GM23338 (cell line): ENCODE measurements around the gene SUMO4. TPM values are rescaled to one million over a fixed set of nuclear protein-coding genes. Genes with fewer than 3 reads are reported as not detected.

Experiments
- ATAC-seq: fragments of 200-7000 bp; cut with Tn5 transposase; 3 replicates; pipeline ENCODE4 v1.9.1; 2020
- DNase-seq: peaks from one replicate; pipeline ENCODE4 v3.0.0-alpha.2; 2015; ENCODE audit warnings: low spot score
- H2AFZ ChIP-seq: fragments of 200-600 bp; sonication (generic); 2 replicates; pipeline ENCODE4 v1.8.0; 2016; ENCODE audit warnings: antibody characterized with exemption, mild to moderate bottlenecking, moderate library complexity
- H3F3A ChIP-seq: fragments of 200-600 bp; sonication (generic); replicated peaks from 2 replicates; pipeline ENCODE4 v1.8.0; 2017; ENCODE audit warnings: antibody characterized with exemption, mixed run types, low read depth
- H3K27ac ChIP-seq: fragments of 200-600 bp; sonication (generic); 2 replicates; pipeline ENCODE4 v1.6.1; 2016; ENCODE audit warnings: low read depth
- H3K27me3 ChIP-seq: fragments of 200-600 bp; sonication (generic); 2 replicates; pipeline ENCODE4 v1.8.0; 2016; ENCODE audit warnings: mild to moderate bottlenecking, mixed run types, moderate library complexity; ENCODE audit not compliant: insufficient read depth
- H3K36me3 ChIP-seq: fragments of 200-600 bp; sonication (generic); 2 replicates; pipeline ENCODE4 v1.8.0; 2016; ENCODE audit warnings: mild to moderate bottlenecking; ENCODE audit not compliant: insufficient read depth
- H3K4me1 ChIP-seq: fragments of 200-600 bp; sonication (generic); 2 replicates; pipeline ENCODE4 v1.8.0; 2016; ENCODE audit warnings: mild to moderate bottlenecking, moderate library complexity; ENCODE audit not compliant: insufficient read depth
- H3K4me2 ChIP-seq: fragments of 200-600 bp; sonication (generic); 2 replicates; pipeline ENCODE4 v1.7.1; 2017; ENCODE audit warnings: mixed run types
- H3K4me3 ChIP-seq: fragments of 200-600 bp; sonication (generic); 2 replicates; pipeline ENCODE4 v1.6.1; 2016; ENCODE audit warnings: mixed run types
- H3K79me2 ChIP-seq: fragments of 200-600 bp; sonication (generic); replicated peaks from 2 replicates; pipeline ENCODE4 v1.8.0; 2017; ENCODE audit warnings: mild to moderate bottlenecking; ENCODE audit not compliant: insufficient read depth
- H3K9me2 ChIP-seq: fragments of 200-600 bp; sonication (generic); 2 replicates; pipeline ENCODE4 v1.8.0; 2017; ENCODE audit not compliant: insufficient read depth
- H4K20me1 ChIP-seq: fragments of 200-600 bp; sonication (generic); replicated peaks from 2 replicates; pipeline ENCODE4 v1.8.0; 2017; ENCODE audit warnings: mild to moderate bottlenecking; ENCODE audit not compliant: insufficient read depth
- H3K27ac Mint-ChIP-seq: 2 replicates; pipeline ENCODE4 v1.8.0; 2020; ENCODE audit warnings: inconsistent platforms, mild to moderate bottlenecking, moderate library complexity, mixed read lengths
- H3K27me3 Mint-ChIP-seq: 3 replicates; pipeline ENCODE4 v1.8.0; 2022; ENCODE audit warnings: low read depth, mild to moderate bottlenecking, moderate library complexity, mixed read lengths, inconsistent platforms; ENCODE audit not compliant: insufficient read depth, poor library complexity
- H3K36me3 Mint-ChIP-seq: 3 replicates; pipeline ENCODE4 v1.8.0; 2021; ENCODE audit warnings: low read depth, mild to moderate bottlenecking, inconsistent platforms, moderate library complexity, mixed read lengths
- H3K4me1 Mint-ChIP-seq: 3 replicates; pipeline ENCODE4 v1.8.0; 2020; ENCODE audit warnings: mild to moderate bottlenecking, inconsistent platforms, mixed read lengths
- H3K4me3 Mint-ChIP-seq: 3 replicates; pipeline ENCODE4 v1.8.0; 2021; ENCODE audit warnings: moderate library complexity, mild to moderate bottlenecking, inconsistent platforms, mixed read lengths
- H3K9me3 Mint-ChIP-seq: 3 replicates; pipeline ENCODE4 v1.8.0; 2020; ENCODE audit warnings: moderate library complexity, mild to moderate bottlenecking, inconsistent platforms, mixed read lengths
- CREB1 ChIP-seq: fragments of 250-450 bp; sonication (Bioruptor Pico); IDR thresholded peaks from 2 replicates; pipeline ENCODE4 v1.5.0; 2020; ENCODE audit warnings: low read depth, mild to moderate bottlenecking, moderate library complexity
- EZH2 ChIP-seq: fragments of 200-600 bp; sonication (generic); IDR thresholded peaks from one replicate; pipeline ENCODE4 v1.8.0; 2017; ENCODE audit warnings: antibody characterized with exemption, mild to moderate bottlenecking, low read depth; ENCODE audit not compliant: unreplicated experiment
- EZH2phosphoT487 ChIP-seq: fragments of 200-600 bp; sonication (generic); IDR thresholded peaks from one replicate; pipeline ENCODE4 v1.8.1; 2018; ENCODE audit warnings: antibody characterized with exemption; ENCODE audit not compliant: unreplicated experiment
- JUNB ChIP-seq: IDR thresholded peaks from one replicate; pipeline ENCODE4 v1.6.1; 2016; ENCODE audit warnings: antibody characterized with exemption; ENCODE audit not compliant: unreplicated experiment
- NANOG ChIP-seq: IDR thresholded peaks from 2 replicates; pipeline ENCODE4 v1.6.1; 2016; ENCODE audit warnings: antibody characterized with exemption, borderline replicate concordance
- POLR2AphosphoS5 ChIP-seq: IDR thresholded peaks from 2 replicates; pipeline ENCODE4 v1.6.1; 2016; ENCODE audit warnings: antibody characterized with exemption, low read depth
- STAT1 ChIP-seq: IDR thresholded peaks from one replicate; pipeline ENCODE4 v1.6.1; 2016; ENCODE audit warnings: antibody characterized with exemption; ENCODE audit not compliant: unreplicated experiment
- ZNF114 ChIP-seq: fragments of 250-450 bp; sonication (Bioruptor Pico); IDR thresholded peaks from 2 replicates; pipeline ENCODE4 v1.5.0; 2020; ENCODE audit warnings: mild to moderate bottlenecking, moderate library complexity
- polyA plus RNA-seq: library from polyadenylated mRNA; unstranded; fragments of >200 nt; fragmentation: Nextera tagmentation; extraction: Ambion mirVana; gene quantifications from 2 replicates; pipeline ENCODE4 v1.2.1, GENCODE V29; 2016
- total RNA-seq: library from RNA; depleted of rRNA; stranded (reverse); fragments of >200 nt; shearing (Covaris generic); gene quantifications from 2 replicates; pipeline ENCODE4 v1.2.3, GENCODE V29; 2014
- TF ChIP-seq, protein P1 (sequence below), 2 experiments: fragments of 200-600 bp in 1 of 2; sonication (generic) in 1 of 2; conservative IDR thresholded peaks; 2 replicates each; pipeline versions ENCODE4 v1.5.1 to v1.6.1; 2016 to 2017; ENCODE audit warnings: antibody characterized with exemption in 2 of 2, low read depth in 2 of 2, mild to moderate bottlenecking in 2 of 2, moderate library complexity in 1 of 2
- TF ChIP-seq, protein P2 (sequence below): IDR thresholded peaks from 2 replicates; pipeline ENCODE4 v1.6.1; 2016; ENCODE audit warnings: antibody characterized with exemption
- TF ChIP-seq, protein P3 (sequence below): fragments of 250-450 bp; sonication (Bioruptor Pico); IDR thresholded peaks from 2 replicates; pipeline ENCODE4 v1.5.0; 2020; ENCODE audit warnings: mild to moderate bottlenecking, moderate library complexity

The SUMO4 gene
- total and polyA plus RNA-seq, 2 experiments from 2014 or later, result 1.9 to 2.1 TPM

DNA sequence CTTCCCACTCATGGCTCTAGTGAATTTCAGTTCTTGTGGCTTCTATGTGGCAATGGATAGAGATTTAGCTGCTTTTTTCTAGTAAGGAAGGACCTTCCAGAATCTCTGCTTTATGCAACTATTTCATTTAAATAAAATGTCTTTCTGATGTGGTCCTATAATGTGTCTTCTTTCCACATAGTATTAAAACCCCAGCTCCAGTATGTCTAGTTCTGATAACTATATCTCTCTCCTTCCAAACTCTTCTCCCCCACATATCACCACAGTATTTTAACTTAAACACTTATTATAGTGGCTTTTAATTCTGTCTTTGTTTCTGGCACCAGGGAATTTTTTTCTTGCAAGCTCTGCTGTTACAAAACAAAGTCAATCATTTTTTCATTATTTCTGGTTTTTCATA lies 40.6 kb upstream of the SUMO4 start:
- no peak overlapping the region for H2AFZ ChIP-seq
- no peak overlapping the region for H3K4me3 ChIP-seq
- H3K9me3 Mint-ChIP-seq, result no peaks in the 10 kb centered on the region
- H3K4me1 Mint-ChIP-seq, result peaks cover 28% of the 10 kb centered on the region
- H3K9me2 ChIP-seq, result no peaks in the 10 kb centered on the region
- no peak for TF ChIP-seq ZNF114 (CRISPR knock-in tag)
- TF ChIP-seq NANOG, result no peak
- TF ChIP-seq, protein P1, sequence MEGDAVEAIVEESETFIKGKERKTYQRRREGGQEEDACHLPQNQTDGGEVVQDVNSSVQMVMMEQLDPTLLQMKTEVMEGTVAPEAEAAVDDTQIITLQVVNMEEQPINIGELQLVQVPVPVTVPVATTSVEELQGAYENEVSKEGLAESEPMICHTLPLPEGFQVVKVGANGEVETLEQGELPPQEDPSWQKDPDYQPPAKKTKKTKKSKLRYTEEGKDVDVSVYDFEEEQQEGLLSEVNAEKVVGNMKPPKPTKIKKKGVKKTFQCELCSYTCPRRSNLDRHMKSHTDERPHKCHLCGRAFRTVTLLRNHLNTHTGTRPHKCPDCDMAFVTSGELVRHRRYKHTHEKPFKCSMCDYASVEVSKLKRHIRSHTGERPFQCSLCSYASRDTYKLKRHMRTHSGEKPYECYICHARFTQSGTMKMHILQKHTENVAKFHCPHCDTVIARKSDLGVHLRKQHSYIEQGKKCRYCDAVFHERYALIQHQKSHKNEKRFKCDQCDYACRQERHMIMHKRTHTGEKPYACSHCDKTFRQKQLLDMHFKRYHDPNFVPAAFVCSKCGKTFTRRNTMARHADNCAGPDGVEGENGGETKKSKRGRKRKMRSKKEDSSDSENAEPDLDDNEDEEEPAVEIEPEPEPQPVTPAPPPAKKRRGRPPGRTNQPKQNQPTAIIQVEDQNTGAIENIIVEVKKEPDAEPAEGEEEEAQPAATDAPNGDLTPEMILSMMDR (conservative IDR thresholded peaks at IDR 0.05; ENCODE audit: low read depth in 2 of 2), result no peak
- no peak for TF ChIP-seq EZH2phosphoT487
- TF ChIP-seq, protein P2, sequence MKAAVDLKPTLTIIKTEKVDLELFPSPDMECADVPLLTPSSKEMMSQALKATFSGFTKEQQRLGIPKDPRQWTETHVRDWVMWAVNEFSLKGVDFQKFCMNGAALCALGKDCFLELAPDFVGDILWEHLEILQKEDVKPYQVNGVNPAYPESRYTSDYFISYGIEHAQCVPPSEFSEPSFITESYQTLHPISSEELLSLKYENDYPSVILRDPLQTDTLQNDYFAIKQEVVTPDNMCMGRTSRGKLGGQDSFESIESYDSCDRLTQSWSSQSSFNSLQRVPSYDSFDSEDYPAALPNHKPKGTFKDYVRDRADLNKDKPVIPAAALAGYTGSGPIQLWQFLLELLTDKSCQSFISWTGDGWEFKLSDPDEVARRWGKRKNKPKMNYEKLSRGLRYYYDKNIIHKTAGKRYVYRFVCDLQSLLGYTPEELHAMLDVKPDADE, result no peak
- TF ChIP-seq, protein P3, sequence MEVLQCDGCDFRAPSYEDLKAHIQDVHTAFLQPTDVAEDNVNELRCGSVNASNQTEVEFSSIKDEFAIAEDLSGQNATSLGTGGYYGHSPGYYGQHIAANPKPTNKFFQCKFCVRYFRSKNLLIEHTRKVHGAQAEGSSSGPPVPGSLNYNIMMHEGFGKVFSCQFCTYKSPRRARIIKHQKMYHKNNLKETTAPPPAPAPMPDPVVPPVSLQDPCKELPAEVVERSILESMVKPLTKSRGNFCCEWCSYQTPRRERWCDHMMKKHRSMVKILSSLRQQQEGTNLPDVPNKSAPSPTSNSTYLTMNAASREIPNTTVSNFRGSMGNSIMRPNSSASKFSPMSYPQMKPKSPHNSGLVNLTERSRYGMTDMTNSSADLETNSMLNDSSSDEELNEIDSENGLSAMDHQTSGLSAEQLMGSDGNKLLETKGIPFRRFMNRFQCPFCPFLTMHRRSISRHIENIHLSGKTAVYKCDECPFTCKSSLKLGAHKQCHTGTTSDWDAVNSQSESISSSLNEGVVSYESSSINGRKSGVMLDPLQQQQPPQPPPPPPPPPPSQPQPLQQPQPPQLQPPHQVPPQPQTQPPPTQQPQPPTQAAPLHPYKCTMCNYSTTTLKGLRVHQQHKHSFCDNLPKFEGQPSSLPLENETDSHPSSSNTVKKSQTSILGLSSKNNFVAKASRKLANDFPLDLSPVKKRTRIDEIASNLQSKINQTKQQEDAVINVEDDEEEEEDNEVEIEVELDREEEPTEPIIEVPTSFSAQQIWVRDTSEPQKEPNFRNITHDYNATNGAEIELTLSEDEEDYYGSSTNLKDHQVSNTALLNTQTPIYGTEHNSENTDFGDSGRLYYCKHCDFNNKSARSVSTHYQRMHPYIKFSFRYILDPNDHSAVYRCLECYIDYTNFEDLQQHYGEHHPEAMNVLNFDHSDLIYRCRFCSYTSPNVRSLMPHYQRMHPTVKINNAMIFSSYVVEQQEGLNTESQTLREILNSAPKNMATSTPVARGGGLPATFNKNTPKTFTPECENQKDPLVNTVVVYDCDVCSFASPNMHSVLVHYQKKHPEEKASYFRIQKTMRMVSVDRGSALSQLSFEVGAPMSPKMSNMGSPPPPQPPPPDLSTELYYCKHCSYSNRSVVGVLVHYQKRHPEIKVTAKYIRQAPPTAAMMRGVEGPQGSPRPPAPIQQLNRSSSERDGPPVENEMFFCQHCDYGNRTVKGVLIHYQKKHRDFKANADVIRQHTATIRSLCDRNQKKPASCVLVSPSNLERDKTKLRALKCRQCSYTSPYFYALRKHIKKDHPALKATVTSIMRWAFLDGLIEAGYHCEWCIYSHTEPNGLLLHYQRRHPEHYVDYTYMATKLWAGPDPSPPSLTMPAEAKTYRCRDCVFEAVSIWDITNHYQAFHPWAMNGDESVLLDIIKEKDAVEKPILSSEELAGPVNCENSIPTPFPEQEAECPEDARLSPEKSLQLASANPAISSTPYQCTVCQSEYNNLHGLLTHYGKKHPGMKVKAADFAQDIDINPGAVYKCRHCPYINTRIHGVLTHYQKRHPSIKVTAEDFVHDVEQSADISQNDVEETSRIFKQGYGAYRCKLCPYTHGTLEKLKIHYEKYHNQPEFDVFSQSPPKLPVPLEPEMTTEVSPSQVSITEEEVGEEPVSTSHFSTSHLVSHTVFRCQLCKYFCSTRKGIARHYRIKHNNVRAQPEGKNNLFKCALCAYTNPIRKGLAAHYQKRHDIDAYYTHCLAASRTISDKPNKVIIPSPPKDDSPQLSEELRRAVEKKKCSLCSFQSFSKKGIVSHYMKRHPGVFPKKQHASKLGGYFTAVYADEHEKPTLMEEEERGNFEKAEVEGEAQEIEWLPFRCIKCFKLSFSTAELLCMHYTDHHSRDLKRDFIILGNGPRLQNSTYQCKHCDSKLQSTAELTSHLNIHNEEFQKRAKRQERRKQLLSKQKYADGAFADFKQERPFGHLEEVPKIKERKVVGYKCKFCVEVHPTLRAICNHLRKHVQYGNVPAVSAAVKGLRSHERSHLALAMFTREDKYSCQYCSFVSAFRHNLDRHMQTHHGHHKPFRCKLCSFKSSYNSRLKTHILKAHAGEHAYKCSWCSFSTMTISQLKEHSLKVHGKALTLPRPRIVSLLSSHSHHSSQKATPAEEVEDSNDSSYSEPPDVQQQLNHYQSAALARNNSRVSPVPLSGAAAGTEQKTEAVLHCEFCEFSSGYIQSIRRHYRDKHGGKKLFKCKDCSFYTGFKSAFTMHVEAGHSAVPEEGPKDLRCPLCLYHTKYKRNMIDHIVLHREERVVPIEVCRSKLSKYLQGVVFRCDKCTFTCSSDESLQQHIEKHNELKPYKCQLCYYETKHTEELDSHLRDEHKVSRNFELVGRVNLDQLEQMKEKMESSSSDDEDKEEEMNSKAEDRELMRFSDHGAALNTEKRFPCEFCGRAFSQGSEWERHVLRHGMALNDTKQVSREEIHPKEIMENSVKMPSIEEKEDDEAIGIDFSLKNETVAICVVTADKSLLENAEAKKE (CRISPR knock-in tag), result no peak
- TF ChIP-seq JUNB, result no peak
- TF ChIP-seq CREB1, result no peak
- no peak for TF ChIP-seq EZH2
- no peak for TF ChIP-seq STAT1
- no peak for TF ChIP-seq POLR2AphosphoS5
- peaks cover 100% of the 10 kb centered on the region for H3K79me2 ChIP-seq
- H3K36me3 ChIP-seq, result no peaks in the 10 kb centered on the region
- no peaks in the 10 kb centered on the region for H3K27me3 ChIP-seq
- no peak overlapping the region for H3K4me2 ChIP-seq
- H3K27ac Mint-ChIP-seq, result no peak overlapping the region
- ATAC-seq (no peak), DNase-seq (no peak)
- H3K4me3 Mint-ChIP-seq, result no peak overlapping the region
- 0 out of 2 replicates have a peak overlapping the region, but pooled peaks have one; percentile 6 for H3K27ac ChIP-seq
- H4K20me1 ChIP-seq, result peaks cover 30% of the 10 kb centered on the region; the same call in 1 of the 2 replicates
- no peaks in the 10 kb centered on the region for H3K27me3 Mint-ChIP-seq
- H3F3A ChIP-seq, result no peaks in the 10 kb centered on the region
- H3K4me1 ChIP-seq, result peaks cover 17% of the 10 kb centered on the region; the same call in 1 of the 2 replicates
- peaks cover 8% of the 10 kb centered on the region for H3K36me3 Mint-ChIP-seq
